HG03064 (cell line): Measurements from ENCODE around the gene WWOX.

Source experiments
- ATAC-seq: cut with Tn5 transposase; IDR thresholded peaks from one replicate; pipeline ENCODE4 v1.9.1; 2021; ENCODE audit warnings: low read depth; ENCODE audit not compliant: unreplicated experiment

Gene WWOX

DNA sequence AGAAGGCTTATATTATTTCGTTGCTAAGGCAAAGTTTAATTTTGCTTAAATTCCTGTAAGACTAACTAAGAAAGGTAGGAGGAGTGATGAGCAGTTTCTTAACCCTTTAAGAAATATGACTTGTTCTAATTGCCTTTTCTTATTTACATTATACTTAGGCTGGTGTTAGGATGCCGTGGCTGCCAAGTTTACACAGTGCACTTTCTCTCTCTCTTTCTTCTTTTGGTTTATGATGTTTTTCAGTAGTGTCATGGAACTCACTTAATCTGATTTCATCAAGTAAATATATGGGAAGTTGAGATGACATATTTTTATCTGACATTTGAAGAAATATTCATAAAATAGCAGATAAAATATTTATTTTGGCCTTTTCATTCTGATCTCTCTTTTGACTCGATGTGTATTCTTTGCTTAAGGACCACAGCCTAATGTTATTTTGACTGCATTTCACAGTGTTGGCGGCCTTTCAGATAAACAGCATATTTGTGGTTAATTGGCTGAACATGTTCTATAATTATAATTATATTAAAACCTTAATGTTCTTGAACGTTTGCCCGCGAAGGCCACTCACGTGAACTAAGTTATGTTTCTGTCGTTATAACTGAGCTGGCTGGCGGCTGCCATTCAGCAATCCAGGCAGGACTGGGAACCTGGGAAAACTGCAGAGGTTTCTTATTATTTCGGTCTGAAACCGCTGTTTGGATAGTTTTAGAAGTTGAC, 191.6 kb downstream of the WWOX start:
- no peak for ATAC-seq

DNA sequence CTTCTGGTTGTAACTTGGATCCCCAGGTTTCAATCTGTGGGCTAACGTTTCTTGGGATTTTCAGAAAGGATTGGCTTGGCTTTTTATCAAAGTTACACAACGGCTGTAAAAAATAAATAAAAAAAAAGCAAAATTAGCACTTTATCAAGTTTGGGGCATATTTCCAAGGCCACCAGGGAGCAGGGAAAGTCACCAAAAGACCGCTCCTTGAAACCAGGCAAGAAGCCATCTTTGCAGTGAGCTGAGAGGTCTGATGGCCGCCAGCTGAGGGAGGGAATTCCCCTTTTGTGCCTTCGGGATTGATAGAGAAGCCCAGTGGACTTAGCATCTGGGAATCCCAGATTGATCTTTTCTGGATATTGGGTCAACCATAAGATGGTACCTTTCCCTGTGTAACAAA, 192.2 kb downstream of the WWOX start:
- ATAC-seq, result no peak

DNA sequence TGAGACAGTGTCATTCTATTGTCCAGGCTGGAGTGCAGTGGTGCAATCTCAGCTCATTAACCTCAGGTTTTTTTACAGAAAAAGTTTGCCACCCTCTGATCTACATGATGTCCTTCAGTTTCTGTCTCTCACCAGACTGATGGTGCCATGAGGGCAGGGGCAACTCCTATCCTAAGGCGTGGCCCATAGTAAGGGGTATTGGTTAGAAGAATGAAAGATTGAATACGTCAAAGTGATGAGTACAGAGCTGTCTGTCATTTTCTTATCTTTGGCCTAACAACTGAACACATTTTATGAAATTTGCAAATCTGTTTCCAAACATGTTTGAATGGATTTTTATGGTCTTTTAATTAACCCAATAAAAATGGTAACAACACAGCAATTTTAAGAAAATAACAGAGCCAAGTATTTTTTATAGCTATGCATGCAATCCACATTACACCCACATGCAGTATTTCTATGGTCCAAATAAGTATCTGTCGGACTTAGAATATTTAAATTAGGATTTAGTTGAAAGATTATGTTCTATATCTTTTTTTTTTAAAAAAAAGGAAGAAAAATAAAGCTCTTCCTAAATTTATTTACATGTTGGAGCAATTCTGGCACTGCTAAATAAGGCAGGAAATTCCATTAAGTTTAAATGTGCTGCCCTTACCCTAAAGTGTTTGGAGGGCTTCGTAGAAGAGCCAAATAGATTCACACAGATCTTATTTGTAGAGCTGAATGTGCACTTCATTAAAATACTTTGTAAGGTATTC, 192.8 kb downstream of the WWOX start:
- no peak for ATAC-seq

DNA sequence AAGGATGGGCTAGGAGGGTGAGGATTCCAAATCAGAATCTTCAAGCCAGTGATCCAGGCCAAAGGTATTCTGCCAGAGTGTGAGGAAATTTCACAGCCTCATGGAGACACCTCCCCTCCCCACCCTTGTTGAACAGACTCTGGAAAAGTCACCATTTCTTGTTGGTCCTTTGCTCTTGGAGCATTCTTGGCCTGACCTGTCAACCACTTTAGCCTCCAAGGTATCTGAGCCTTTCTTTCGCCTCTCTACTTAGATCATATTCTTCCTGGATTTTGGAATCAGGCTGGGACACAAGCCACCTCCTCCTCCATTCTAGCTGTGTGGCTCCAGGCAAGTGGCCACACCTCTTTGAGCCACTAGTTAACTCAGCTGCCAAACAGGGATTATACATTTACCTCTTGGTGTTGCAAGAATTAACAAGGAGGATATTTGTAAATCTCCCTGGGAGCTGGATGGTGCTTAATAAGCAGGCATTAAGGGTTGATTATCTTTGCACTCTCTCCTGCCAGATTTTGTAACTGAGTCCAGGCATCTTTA, 193.5 kb downstream of the WWOX start:
- ATAC-seq, result no peak

DNA sequence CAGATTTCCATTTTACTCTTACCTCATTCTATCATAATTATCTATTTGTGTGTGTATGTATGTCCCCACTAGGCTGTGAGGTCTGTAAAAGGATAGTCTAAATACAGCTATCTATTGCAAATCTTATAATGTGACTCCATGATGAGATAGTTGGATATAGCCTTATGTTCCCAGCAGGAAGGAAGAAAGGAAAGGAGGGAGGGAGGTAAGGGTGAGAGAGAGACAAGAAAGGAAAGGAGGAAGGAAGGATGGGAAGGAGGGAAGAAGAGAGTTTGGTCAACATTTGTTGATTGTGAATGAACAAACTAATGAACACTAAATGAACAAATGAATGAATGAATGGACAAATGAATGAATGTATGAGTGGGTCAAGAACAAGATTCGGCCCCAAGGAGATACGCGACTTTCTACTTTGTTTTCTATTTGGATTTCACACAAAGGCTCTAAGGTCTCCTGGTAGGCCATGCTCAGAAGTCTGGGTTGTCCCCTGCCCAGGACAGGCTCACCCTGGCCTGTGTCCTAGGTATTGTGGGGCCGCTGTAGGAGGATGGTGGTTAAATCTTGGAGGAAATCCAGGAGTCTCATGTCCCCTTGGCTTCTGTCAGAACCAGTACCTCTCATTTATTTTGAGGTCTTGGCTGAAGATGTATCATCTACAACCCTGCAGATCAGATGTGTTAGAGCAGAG, 195.2 kb downstream of the WWOX start:
- no peak for ATAC-seq

DNA sequence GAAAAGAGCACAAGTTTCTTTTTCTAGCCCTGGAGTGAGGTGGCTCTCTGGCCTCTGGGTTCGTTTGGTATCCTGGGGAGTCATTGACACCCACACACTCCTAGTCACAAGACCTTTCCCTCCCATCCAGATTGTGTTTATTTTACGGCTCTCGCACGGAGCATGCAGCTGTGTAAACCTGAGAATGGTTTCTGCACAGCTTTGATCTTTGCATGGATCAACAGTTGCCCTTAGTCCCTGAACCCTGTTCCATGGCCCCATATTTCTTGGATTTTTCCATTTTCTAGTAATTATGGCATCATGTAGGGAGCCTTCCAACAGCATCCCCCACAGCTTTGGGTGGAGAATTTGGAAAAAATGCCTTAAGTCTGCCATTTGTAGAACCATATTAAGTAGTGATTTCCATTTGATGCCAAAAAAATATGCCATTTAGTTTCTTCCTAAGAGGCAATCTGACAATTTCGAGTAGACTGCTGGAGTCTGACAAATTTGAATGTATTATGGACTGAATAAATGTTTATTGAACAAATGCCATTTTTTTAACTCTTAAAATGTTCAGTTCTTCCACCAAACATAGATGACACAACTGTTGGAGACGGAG, 197.7 kb downstream of the WWOX start:
- no peak for ATAC-seq

DNA sequence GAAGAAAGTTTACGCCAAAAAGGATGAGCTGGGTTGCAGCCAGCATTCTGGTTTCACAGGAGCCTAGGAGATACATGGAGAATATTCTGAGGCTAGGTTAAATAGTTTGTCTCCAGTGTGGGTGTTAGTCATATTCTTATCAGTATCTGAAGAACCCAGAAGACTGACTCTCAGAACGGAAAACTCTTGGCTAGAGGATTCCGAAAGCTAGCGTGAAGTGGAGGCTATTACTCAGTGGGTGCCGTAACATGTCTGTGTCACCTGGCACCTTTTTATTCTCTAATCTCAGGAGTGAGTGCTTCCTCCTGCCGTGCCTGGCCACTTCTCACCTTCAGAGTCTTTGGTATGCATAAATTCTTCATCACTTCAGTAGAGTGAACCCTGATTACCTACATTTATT, 199.5 kb downstream of the WWOX start:
- ATAC-seq, result no peak

DNA sequence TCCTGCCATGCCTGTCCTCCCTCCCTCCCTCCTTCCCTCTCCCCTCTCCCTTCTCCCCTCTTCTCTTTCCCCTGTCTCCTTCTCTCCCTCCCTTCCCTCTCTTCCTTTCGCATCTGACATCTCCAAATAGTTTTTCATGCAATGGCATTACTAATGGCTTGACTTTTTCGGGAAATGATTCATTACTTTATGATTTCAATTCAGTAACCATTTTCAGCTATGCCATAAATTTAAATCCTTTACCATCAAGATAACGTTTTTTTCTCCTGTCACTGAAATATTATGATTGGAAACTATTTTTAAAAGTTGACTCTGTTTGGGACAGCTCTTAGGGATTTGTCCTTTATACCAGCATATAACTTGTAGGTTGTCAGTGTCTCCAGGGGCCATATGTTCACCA, 201.0 kb downstream of the WWOX start:
- ATAC-seq, result no peak

DNA sequence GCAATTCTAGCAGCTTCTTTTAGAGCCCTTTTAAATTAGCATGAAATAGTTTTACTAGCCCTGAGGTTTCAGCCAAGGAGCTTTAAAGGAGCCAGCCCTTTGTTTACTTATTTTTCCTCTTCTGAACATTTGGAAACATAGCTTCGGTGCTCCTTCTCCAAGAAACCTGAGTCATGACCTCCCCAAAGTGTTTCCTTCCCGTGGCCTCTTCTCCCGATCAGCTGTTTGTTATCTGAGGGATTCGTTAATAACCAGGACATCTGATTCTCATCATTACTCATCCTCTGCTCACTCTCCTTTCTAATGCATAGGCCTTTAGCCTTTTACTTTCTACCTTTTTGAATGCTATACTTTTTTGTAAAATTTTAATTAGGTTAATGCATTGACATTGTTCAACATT, 204.5 kb downstream of the WWOX start:
- ATAC-seq, result no peak

DNA sequence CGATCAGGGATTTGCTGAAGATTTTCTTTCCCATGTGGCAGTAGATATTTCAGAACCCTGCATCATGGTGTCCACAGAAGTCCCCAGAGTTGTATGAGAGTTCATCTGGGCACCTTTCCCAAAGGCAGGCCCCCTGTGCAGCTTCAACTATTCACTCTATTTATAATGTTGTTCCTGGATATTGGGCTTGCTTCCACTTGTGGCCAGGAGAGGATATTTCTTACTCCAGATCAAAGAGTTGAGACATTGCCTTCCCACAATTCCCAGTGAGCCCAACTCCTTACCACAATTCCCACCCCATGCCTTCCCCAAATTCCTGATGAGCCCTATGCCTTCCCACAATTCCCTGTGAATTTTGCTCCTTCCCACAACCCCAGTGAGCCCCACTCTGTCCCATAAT, 206.9 kb downstream of the WWOX start:
- ATAC-seq, result no peak

DNA sequence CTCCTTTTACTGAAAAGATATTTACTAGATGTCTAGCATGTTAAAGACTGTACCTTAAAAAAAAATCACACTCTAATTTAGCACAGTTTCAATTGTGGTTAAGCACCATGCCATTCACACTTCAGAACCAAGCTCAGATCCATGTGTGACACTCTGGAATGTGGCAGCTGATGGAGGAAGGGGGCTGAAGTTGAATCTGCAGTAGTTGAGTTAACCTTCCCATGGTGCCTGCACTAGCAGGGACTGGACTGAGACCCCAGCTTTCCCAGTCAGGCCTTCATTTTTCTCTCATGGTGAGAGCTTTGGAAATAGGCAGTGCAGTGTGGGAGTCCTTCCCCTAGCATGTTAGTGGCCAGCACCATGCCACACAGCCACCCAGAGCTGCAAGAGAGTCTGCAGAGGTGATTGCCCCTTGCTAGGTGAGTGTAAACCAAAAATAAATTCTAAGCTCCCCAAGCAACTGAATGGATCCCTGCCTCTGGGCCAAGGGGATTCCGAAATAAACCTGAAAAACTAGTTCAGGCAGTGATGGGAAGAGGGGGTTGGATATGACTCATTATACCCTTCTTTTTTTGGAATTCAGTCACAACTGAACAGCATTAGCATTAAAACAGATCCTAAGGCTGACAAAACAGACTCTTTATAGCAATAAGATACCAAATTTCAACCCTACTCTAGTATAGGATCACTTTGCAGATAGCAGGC, 208.5 kb downstream of the WWOX start:
- ATAC-seq, result no peak

DNA sequence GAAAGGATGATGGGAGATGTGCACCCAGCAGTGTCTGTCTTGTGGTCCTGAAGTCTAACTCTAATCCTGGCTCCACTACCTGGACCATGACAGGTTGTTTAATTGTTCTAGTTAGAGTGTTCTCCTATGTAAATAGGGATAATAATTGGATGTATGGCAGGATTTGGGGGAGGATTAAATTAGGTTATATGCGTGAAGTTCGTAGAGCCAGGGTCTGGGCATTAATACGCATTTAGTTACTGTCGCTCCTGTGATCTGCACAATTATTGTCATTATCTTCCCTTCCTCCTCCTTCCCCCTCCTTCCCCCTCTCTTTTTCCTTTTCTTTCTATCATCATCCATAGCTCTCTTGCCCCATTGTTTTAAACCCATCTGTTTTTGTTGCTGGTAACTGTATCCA, 210.3 kb downstream of the WWOX start:
- no peak for ATAC-seq

DNA sequence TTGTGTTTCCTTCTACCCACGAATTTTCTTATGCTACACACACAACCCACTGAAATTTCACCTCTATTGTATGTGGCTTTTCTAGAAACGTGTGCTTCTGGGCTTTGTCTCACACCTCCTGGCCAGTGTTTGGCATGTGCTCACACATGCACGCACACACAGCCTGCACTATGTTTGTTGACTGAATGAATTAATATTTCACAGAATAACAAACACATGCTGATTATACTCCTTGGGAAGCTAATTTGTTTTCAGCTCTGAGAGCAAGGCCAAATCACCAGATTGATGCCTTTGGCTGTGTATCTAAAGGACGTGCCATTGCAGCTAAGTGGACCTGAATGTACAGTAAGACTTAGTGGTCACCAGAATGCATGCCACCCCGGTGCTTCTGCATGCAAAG, 210.7 kb downstream of the WWOX start:
- ATAC-seq, result no peak

DNA sequence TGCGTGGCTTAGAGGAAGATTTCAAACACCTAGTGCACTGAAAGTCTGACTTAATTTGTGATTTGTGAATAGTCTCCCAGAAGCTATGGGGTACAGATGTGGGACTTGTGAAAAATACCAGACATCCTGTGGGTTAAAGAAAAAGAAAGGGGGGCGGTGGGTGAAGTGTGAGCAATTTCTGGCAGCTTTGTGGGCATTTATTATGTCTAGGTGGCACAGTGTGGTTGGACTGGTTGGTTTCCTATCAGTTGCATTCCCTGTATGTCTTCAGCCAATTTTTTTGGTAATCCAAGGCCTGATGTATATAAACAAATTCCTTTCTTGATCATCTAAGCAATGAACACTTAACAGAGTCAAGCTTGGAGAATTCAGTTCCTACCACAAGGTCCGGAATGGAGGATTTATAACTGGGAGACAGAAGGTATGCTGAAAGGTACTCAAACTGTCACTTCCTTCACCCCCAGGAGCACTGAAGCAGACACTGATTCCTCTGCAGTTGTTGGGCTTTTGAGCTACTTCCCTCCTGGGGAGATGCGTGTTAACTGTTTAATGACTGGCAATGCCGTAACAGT, 211.6 kb downstream of the WWOX start:
- ATAC-seq, result no peak

DNA sequence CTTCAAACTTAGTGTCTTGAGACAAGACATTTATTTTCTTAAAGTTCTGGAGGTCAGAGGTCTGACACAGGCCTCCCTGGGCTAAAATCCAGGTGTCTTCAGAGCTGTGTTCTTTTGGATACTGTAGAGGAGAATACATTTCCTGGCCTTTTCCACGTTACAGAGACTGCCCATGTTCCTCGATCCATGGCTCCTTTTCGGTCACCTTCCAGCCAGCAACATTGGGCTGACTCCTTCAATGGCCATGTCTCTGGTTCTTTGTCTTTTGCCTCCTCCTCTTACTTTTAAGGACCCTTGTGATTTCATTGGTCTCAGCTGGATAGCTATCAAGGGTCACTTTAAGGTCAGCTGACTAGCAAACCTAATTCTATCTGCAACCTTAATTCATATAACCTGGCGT, 212.4 kb downstream of the WWOX start:
- ATAC-seq, result no peak

DNA sequence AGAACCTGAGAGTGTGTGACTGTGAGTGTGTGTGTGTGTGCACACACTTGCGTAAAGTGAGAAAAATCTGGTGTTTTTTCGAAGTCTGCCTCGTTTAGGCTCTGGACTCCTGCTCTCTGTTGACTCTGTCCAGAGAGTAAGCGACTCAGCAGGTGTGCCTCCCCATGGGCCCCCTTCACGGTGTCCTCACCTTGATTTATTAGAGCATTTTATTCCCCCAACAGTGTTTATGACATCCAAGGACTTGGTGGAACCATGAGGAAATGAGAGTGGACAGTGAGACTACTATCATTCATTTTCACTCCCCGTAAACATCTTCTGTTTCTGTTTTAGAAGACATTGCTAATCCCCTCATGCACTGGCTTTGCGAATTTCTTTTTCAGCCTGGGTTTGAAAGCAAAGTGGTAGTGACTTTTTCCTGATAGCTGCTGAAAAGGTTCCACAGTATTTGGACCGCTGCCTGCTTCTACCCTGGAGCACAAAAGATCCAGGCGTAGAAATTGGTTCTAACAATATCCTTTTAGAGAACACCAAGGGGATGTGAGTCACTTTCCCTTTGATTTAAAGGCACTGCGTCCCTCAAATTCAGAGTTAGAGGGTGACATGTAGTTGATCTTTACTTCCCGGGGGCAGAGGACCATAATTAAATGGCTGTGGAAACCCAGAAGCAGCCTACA, 218.2 kb downstream of the WWOX start:
- ATAC-seq, result no peak

DNA sequence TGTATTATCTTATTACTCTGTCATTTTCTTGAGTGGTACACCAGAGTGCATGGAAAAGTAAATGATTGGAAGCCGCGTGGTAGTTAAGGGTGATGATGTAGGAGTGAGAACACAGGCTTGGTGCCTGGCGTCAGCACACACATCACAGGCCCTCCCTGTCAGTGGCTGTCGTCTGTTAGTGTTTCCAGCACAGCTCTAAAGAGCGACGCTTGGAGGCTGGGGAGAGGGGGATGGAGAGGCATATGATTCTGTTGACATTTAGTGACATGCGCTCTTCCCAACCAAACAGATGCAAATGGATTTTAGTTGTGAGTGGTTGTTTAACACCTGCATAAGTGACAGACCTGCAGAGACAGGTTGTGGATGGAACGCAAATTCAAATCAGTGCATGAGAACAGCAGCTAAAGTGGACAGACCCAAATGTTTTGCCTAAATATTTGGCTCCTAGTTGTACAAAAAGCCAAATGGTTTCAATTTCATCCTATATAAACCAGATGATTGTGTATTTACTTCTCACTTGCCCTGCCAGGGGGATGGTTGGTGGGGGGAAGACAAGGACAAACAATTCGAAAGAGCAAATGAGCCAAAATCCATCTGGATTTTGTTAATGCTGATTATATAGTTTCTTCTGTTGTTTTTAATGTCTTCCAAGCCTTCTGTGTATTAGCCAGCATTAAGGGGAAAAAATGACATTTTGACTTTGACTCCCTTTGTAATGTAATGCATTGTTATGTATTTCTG, 222.3 kb downstream of the WWOX start:
- ATAC-seq, result no peak

DNA sequence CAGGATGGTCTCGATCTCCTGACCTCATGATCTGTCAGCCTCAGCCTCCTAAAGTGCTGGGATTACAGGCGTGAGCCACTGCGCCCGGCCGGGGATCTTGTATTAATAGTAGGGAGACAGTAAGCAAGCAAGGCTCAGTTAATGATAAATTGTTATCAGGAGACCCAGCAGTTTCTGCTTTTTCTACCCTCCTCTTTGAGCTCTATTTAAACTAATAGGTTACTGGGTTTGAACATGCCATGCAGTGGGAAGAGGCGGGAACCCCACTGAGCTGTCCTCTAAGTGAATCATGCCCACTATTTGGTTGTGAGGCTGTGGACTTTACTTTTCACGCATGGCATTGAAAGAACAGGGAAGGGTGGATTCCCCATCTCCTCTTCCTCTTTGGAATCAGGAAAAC, 223.9 kb downstream of the WWOX start:
- no peak for ATAC-seq
